ENCODE measurements around the gene ANKRD55. TPM values are rescaled to one million over a fixed set of nuclear protein-coding genes. Genes with fewer than 3 reads are reported as not detected.
"Not testable (repeated sequence)": the region's sequence is repeated elsewhere in the genome, so short reads cannot be mapped to it uniquely, and the experiment has no call there.

Gene ANKRD55
- total RNA-seq, 2 experiments from 2014 or later = 2.2 to 2.6 TPM

DNA sequence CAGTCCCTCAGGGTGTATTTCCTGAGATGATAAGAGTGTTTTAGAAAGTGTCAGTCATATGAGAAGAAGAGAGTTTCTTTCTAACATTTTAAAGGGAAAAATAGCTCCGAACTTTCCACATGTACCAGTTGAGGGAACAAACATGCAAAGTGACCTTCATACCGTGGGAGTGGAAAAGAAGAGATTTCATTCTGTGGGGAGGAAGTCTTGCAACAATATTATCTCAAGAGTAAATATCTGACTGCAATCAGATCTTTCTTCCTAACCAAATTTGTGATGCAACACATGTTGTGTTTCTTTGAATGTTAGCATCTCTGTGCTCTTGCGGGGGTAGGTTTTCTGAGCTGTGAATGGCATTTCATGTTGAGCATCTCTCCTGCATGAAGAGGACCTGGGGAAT, 30.6 kb downstream of the ANKRD55 start:
- POLR2A ChIA-PET = no interaction called here
- peaks cover 18% of the 10 kb centered on the region for H3K4me1 Mint-ChIP-seq (ENCODE audit: low read depth)
- no peak for DNase-seq

DNA sequence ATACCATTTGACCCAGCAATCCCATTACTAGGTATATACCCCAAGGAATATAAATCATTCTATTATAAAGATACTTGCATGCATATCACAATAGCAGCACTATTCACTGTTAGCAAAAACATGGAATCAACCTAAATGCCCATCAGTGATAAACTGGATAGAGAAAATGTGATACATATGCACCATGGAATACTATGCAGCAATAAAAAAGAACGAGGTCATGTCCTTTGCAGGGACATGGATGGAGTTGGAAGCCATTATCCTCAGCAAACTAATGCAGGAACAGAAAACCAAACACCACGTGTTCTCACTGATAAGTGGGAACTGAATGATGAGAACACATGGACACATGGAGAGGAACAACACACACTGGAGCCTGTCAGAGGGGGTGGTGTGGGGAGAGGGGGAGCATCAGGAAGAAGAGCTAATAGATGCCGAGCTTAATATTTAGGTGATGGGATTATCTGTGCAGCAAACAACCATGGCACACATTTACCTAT, 31.3 kb downstream of the ANKRD55 start:
- H3K4me3 Mint-ChIP-seq, DNase-seq, H3K36me3 Mint-ChIP-seq, POLR2A ChIA-PET, H3K9me3 Mint-ChIP-seq, H3K27me3 Mint-ChIP-seq, H3K27ac Mint-ChIP-seq: not testable (repeated sequence)
- peaks cover 18% of the 10 kb centered on the region for H3K4me1 Mint-ChIP-seq (ENCODE audit: low read depth)
- CTCF ChIA-PET = interaction anchor here (0.5 to 5.4 kb wide), 29 partner anchors 8 to 457 kb away, joined by 3 to 126 read pairs (median 4); no protein-coding TSS in a partner anchor
- intact Hi-C loops (cut with micrococcal nuclease) = loop anchor here (1.0 to 5.0 kb wide), 3 partner anchors 110 to 266 kb away; no protein-coding TSS in a partner anchor

More for the DNA sequence above, 30.6 kb downstream of the ANKRD55 start:
- H3K9me3 Mint-ChIP-seq = peaks cover 7% of the 10 kb centered on the region
- H3K27me3 Mint-ChIP-seq = no peaks in the 10 kb centered on the region
- H3K36me3 Mint-ChIP-seq = no peaks in the 10 kb centered on the region
- no peak overlapping the region for H3K4me3 Mint-ChIP-seq
- CTCF ChIA-PET = interaction anchor here (1.4 to 5.4 kb wide), 3 partner anchors 226 to 265 kb away, joined by 4 to 126 read pairs (median 8); no protein-coding TSS in a partner anchor
- intact Hi-C loops (cut with micrococcal nuclease) = loop anchor here (5.0 kb wide), 1 partner anchor 110 kb away; no protein-coding TSS in a partner anchor
- H3K27ac Mint-ChIP-seq = no peak overlapping the region

DNA sequence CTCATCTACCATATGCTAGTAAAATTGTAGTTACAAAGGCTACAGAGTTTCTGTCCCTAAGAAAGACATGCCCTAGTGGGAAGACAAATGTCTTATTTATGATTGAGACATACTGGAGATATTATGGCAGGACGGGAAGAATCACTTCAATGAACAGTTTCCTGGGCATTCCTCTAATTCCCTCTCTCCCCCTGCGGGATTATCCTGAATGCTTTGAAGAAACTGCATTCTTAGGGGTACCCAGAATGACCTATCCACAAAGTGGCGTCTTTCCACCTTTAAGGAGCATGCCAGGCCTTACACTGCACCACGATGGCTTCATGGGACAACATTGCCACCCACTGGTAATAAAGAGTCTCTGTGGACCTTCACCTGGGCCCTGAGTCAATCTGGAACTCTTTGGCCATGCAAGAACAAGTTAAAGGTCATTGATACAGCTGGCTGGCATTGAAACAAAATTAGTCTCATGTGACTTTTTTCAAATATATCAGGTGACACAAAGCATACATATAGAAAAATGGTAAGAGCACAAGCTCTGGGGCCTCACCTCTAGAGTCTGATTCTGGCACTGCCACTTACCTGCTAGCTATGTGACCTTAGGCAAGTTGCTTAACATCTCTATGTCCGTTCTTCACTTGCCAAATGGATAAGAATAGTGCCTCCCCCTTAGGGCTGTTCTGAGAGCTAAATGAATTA, 32.0 kb downstream of the ANKRD55 start:
- no peak overlapping the region for H3K27ac Mint-ChIP-seq
- CTCF ChIA-PET = interaction anchor here (0.5 to 5.4 kb wide), 53 partner anchors 8 to 637 kb away, joined by 3 to 126 read pairs (median 4); partner anchors contain the start of gene IL6ST
- H3K4me1 Mint-ChIP-seq (ENCODE audit: low read depth) = peaks cover 18% of the 10 kb centered on the region
- DNase-seq = peak; percentile 72
- no peaks in the 10 kb centered on the region for H3K27me3 Mint-ChIP-seq
- H3K4me3 Mint-ChIP-seq = no peak overlapping the region
- POLR2A ChIA-PET = no interaction called here
- intact Hi-C loops (cut with micrococcal nuclease) = loop anchor here (1.0 to 5.0 kb wide), 3 partner anchors 109 to 265 kb away; no protein-coding TSS in a partner anchor
- H3K9me3 Mint-ChIP-seq = peaks cover 7% of the 10 kb centered on the region
- no peaks in the 10 kb centered on the region for H3K36me3 Mint-ChIP-seq

DNA sequence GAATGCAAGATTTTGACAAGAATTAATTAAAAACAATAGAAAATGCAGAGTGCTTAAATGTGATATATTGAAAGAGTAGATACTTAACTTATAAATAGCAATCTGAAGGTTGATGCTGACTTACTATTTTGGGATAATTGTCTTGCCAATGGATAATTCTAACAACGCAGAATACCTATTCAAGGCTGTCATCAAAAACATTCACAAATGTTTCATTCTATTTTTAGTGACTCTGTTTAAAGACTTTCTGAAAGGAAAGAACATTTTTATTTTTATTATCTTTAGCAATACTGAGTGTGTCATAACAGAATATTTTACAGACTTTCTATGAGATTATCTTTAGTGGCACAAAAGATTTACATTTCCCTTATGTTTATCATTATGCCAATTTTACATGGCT, 38.1 kb downstream of the ANKRD55 start:
- H3K27ac Mint-ChIP-seq = no peak overlapping the region
- no peaks in the 10 kb centered on the region for H3K9me3 Mint-ChIP-seq
- intact Hi-C loops (cut with micrococcal nuclease) = no loop called here
- ChIA-PET POLR2A (no interaction called here), CTCF (no interaction called here)
- H3K27me3 Mint-ChIP-seq = no peaks in the 10 kb centered on the region
- H3K4me1 Mint-ChIP-seq (ENCODE audit: low read depth) = peaks cover 8% of the 10 kb centered on the region
- DNase-seq = no peak
- H3K4me3 Mint-ChIP-seq = no peak overlapping the region
- H3K36me3 Mint-ChIP-seq = no peaks in the 10 kb centered on the region

DNA sequence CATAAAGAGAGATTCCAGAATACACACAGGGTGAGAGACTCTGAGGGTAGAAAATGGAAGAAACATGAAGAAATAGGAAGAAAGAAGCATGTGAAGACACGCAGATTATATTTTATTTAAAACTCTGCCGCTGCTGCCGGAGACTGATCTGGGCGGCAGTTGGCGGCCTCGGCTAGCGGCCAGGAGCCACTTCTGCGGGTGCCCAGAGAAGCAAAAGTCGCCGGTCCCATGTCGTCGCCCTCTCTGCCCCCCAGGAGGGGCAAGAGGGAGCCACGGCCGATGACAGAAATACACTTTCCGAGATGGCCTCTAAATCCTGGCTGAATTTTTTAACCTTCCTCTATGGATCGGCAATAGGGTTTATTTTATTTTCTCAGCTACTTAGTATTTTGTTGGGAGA, 40.9 kb downstream of the ANKRD55 start:
- peaks cover 8% of the 10 kb centered on the region for H3K4me1 Mint-ChIP-seq (ENCODE audit: low read depth)
- intact Hi-C loops (cut with micrococcal nuclease) = no loop called here
- CTCF ChIA-PET = no interaction called here
- no peak overlapping the region for H3K27ac Mint-ChIP-seq
- no peaks in the 10 kb centered on the region for H3K9me3 Mint-ChIP-seq
- POLR2A ChIA-PET = no interaction called here
- no peak for DNase-seq
- H3K4me3 Mint-ChIP-seq = no peak overlapping the region
- H3K36me3 Mint-ChIP-seq = no peaks in the 10 kb centered on the region
- H3K27me3 Mint-ChIP-seq = no peaks in the 10 kb centered on the region

DNA sequence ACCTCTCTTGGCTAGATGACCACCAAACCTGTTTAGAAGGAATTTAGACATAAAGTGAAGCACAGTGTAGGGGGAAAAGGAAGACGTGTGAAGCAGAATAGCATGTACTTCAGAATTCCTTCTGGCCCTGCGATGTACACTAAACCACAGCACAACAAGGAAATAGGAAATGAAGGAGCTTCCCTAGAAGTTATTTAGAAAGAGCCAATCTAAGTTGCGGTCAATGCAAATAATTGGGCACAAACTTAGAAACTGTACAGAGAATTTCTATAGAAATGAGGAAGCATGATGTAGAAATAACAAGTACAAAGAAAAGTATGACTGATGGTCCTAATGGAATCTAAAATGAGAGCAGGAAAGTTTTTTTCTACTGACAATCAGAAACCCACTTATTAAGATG, 41.5 kb downstream of the ANKRD55 start:
- POLR2A ChIA-PET = no interaction called here
- intact Hi-C loops (cut with micrococcal nuclease) = no loop called here
- no peak overlapping the region for H3K4me3 Mint-ChIP-seq
- H3K27ac Mint-ChIP-seq = no peak overlapping the region
- H3K4me1 Mint-ChIP-seq (ENCODE audit: low read depth) = peaks cover 8% of the 10 kb centered on the region
- H3K27me3 Mint-ChIP-seq = no peaks in the 10 kb centered on the region
- H3K36me3 Mint-ChIP-seq = no peaks in the 10 kb centered on the region
- no peak for DNase-seq
- CTCF ChIA-PET = no interaction called here
- no peaks in the 10 kb centered on the region for H3K9me3 Mint-ChIP-seq

DNA sequence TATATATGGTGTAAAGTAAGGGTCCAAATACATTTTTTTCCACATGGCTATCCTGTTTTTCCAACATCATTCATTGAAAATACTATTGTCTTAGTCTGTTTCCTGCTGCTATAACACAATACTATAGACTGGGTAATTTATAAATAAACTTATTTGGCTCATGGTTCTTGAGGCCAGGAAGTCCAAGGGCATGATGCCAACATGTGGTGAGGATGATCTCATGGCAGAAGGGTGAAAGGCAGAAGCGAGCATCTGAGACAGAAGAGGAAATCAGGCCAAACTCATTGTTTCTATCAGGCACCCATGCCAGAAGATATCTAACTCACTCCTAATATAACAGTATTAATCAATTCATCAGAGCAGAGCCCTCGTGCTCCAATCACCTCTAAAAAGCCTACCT, 42.6 kb downstream of the ANKRD55 start:
- intact Hi-C loops (cut with micrococcal nuclease) = no loop called here
- no peaks in the 10 kb centered on the region for H3K9me3 Mint-ChIP-seq
- H3K27ac Mint-ChIP-seq = no peak overlapping the region
- no peaks in the 10 kb centered on the region for H3K36me3 Mint-ChIP-seq
- H3K27me3 Mint-ChIP-seq = no peaks in the 10 kb centered on the region
- CTCF ChIA-PET = interaction anchor here (1.6 kb wide), 1 partner anchor 10 kb away, joined by 3 read pairs; no protein-coding TSS in a partner anchor
- H3K4me3 Mint-ChIP-seq = peak overlapping the region; percentile 18
- POLR2A ChIA-PET = no interaction called here
- H3K4me1 Mint-ChIP-seq (ENCODE audit: low read depth) = peaks cover 8% of the 10 kb centered on the region
- peak; percentile 48 for DNase-seq

DNA sequence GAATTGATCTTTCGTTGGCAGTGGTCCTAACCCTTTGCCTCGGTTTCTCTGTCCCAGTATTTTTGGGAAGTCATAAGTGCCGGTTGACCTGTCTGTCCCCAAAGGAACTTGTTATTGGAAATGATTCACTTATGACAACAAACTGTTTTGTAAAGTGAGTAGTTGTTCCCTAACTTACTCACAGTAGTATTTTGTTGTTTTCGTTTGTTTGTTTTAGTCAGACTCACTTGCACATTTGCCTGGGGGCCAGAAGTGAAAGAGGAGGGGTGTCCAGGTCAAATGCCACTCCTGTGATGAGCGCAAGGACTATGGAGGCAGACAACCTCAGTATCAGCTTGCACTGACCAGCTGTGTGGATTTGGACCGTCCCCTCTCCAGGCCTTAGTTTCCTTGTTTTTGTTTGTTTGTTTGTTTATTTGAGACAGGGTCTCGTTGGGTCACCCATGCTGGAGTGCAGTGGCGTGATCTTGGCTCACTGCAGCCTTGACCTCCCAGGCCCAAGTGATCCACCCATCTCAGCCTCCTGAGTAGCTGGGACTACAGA, 47.3 kb downstream of the ANKRD55 start:
- intact Hi-C loops (cut with micrococcal nuclease) = no loop called here
- POLR2A ChIA-PET = no interaction called here
- H3K4me1 Mint-ChIP-seq (ENCODE audit: low read depth) = peaks cover 14% of the 10 kb centered on the region
- DNase-seq = no peak
- CTCF ChIA-PET = interaction anchor here (1.4 kb wide), 1 partner anchor 15 kb away, joined by 4 read pairs; no protein-coding TSS in a partner anchor
- no peaks in the 10 kb centered on the region for H3K9me3 Mint-ChIP-seq
- H3K4me3 Mint-ChIP-seq = no peak overlapping the region
- H3K27me3 Mint-ChIP-seq = no peaks in the 10 kb centered on the region
- no peaks in the 10 kb centered on the region for H3K36me3 Mint-ChIP-seq
- no peak overlapping the region for H3K27ac Mint-ChIP-seq

DNA sequence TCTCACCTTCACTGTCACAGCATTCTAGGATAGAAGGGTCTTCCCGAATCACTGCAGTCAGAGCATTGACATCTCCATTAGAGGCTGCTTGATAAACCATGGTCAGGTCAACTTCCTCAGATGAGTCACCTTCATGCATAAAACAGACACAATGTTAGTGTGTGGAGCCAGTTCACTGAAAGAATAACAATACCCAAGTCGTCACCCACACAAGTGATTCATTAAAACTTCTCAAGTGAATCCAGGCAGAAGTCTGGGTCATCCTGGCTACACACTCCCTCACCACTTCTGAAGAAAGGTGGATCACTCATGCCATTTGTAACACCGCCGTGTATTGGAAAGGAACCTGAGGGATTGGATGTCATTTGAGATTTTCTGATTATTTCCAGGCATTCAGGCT, 49.6 kb downstream of the ANKRD55 start:
- H3K4me1 Mint-ChIP-seq (ENCODE audit: low read depth) = peaks cover 6% of the 10 kb centered on the region
- H3K4me3 Mint-ChIP-seq = no peak overlapping the region
- DNase-seq = no peak
- no peaks in the 10 kb centered on the region for H3K9me3 Mint-ChIP-seq
- ChIA-PET POLR2A (no interaction called here), CTCF (no interaction called here)
- H3K36me3 Mint-ChIP-seq = no peaks in the 10 kb centered on the region
- intact Hi-C loops (cut with micrococcal nuclease) = no loop called here
- H3K27me3 Mint-ChIP-seq = no peaks in the 10 kb centered on the region
- no peak overlapping the region for H3K27ac Mint-ChIP-seq

DNA sequence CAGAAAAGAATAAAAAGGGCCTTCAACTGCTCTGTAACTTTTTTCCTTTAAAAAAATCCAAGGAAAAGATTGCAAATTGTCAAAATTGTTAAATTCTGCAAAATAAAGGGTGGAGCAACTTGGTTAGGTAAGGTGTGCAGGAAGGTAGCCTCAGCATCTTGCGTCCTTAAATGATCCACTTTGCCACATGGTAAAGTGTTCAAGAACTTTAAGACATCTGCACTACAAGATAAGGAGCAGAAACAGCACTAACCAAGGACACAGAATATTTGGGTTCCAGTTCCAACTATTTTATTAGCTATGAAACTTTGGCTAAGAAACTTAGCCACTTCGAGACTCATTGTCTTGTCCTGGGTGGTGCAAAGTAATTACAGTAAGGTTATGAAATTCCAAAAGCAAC, 53.7 kb downstream of the ANKRD55 start:
- peaks cover 13% of the 10 kb centered on the region for H3K4me1 Mint-ChIP-seq (ENCODE audit: low read depth)
- intact Hi-C loops (cut with micrococcal nuclease) = no loop called here
- no peak overlapping the region for H3K27ac Mint-ChIP-seq
- no peak overlapping the region for H3K4me3 Mint-ChIP-seq
- no peaks in the 10 kb centered on the region for H3K36me3 Mint-ChIP-seq
- CTCF ChIA-PET = interaction anchor here (1.3 kb wide), 2 partner anchors 21 to 22 kb away, joined by 3 read pairs; no protein-coding TSS in a partner anchor
- DNase-seq = no peak
- H3K9me3 Mint-ChIP-seq = no peaks in the 10 kb centered on the region
- POLR2A ChIA-PET = no interaction called here
- no peaks in the 10 kb centered on the region for H3K27me3 Mint-ChIP-seq

DNA sequence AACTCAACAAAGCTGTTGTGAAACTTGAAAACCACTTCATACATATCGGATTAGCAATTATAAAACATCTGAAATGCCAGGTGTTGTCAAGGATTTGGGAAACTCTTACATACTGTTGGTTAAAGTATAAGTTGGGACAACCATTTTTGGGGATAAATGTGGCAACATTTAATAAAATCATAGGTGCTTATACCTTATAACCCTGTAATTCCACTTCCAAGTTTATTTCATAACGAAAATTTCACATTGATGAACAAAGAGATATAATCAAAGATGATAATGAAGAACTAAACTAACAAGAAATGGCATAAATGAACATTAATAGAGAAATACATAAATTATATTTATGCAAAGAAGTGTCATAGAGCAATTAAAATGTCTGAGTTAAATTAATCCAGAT, 54.3 kb downstream of the ANKRD55 start:
- DNase-seq = no peak
- ChIA-PET POLR2A (no interaction called here), CTCF (no interaction called here)
- H3K9me3 Mint-ChIP-seq = no peaks in the 10 kb centered on the region
- no peak overlapping the region for H3K27ac Mint-ChIP-seq
- intact Hi-C loops (cut with micrococcal nuclease) = no loop called here
- peaks cover 13% of the 10 kb centered on the region for H3K4me1 Mint-ChIP-seq (ENCODE audit: low read depth)
- H3K27me3 Mint-ChIP-seq = no peaks in the 10 kb centered on the region
- no peak overlapping the region for H3K4me3 Mint-ChIP-seq
- no peaks in the 10 kb centered on the region for H3K36me3 Mint-ChIP-seq

DNA sequence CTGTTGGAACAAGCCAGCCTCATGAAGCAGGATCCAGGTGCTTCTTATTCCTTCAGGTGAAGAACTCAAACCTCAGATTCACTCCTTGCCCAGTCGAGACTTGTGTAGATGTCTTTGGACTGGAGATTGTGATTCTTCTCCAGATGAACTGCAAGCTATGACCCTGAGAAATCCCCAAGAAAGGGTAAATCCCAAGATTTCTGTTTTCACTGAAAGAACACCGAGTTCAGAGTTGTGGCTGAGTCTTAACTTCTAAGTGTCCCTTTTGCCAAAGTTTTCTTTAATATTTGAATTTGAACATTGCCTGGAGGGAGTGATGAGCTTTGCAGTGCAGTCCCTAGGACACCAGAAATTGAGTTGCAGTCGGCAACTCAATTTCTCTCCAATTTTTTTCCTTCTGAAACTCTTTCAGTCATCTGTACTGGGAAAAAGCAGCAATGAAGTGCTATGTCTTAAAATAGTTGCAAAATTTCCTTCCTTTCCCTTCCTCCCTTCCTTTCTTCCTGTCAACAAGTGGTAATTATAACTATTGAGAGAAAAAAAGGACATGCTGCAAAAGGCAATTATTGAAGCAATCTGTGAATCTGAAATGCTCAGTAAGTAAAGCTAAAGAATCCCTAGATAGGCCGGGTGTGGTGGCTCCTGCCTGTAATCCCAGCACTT, 56.1 kb downstream of the ANKRD55 start:
- intact Hi-C loops (cut with micrococcal nuclease) = no loop called here
- Mint-ChIP-seq H3K36me3 (no peaks in the 10 kb centered on the region), H3K4me3 (no peak overlapping the region), H3K9me3 (no peaks in the 10 kb centered on the region), H3K27me3 (peaks cover 1% of the 10 kb centered on the region), H3K27ac (no peak overlapping the region), H3K4me1 (ENCODE audit: low read depth) (peaks cover 16% of the 10 kb centered on the region)
- DNase-seq = no peak
- ChIA-PET POLR2A (interaction anchor here (0.6 kb wide), 1 partner anchor 119 kb away, joined by 3 read pairs; no protein-coding TSS in a partner anchor), CTCF (no interaction called here)

Data from activated CD4-positive, alpha-beta memory T cell treated with anti-CD3 and anti-CD28 coated beads for 36 hours (primary cell).